ENCODE measurements around the gene LRRC4B. TPM values are rescaled to one million over a fixed set of nuclear protein-coding genes. Genes with fewer than 3 reads are reported as not detected.

Gene LRRC4B
- total RNA-seq, 8 experiments from 2014 or later, result 0.10 to 45.8 (median 17.2) TPM

DNA sequence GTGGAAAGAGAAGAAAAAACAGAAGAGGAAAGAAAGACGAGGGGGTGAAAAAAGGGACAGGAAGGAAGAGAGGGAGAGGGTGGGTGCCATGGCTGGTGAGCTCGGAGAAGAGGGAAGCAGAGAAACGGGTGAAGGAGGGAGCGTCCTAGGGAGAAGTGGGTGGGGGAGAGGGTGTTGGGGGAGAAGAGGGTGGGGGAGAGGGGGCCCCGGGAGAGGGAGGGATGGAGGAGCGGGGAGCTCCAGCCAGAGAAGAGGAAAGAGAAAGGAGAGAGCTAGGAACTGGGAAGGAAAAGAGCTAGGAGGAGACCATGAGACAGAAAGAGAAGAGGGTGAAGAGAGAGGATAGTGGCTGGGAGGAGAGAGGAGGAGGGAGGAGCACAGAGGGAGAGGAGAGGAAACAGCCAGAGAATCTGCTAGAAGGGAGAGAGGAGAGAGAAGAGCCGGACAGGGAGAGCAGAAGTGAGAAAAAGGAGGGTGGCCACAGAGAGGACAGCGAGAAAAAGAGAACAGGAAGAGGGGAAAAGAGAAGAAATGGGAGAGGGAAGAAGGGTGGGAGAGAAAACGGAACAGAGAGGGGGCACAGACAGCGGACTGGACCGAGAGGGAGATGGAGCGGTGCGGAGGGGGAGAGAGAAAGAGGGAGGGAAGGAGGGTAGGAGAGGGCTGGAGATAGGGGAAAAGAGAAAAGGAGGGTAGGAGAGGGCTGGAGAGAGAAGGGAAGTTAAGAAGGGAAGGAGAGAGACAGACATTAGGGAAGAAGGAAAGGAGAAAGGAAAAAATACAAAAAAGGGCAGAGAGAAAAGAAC lies 79.6 kb downstream of the LRRC4B start:
- Histone ChIP-seq H3K4me3 (no peak overlapping the region), H3K4me1 (replicated peaks in 1 of 2) (peaks cover 16 to 21% of the 10 kb centered on the region in 2 donors), H3K27ac (no peak overlapping the region)
- WGBS, 10 experiments, result 7 to 65% (median 37%) methylated on average over 3 to 11 of the region's 13 CpGs; no CpG with 5 or more reads in 3 of the 10 experiments
- ATAC-seq (replicated peaks in 6 of 8), result no peak
- in situ Hi-C loops (cut with MboI; ENCODE audit: low pct_unique_long_range_greater_than_20kb in 2 of 9, low sequenced_read_pairs in 9 of 9, unreplicated experiment in 9 of 9), result no loop called here

GRCh38 chr19:50486823-50487515 lies 81.3 kb downstream of the LRRC4B start:
- Histone ChIP-seq H3K4me3 (no peak overlapping the region), H3K4me1 (replicated peaks in 1 of 2) (peaks cover 12 to 16% of the 10 kb centered on the region in 2 donors), H3K27ac (no peak overlapping the region)
- in situ Hi-C loops (cut with MboI; ENCODE audit: low pct_unique_long_range_greater_than_20kb in 2 of 9, low sequenced_read_pairs in 9 of 9, unreplicated experiment in 9 of 9), result no loop called here
- 19 to 100% (median 67%) methylated on average over 3 to 11 of the region's 18 CpGs; no CpG with 5 or more reads in 1 of the 10 experiments for WGBS, 10 experiments
- ATAC-seq (replicated peaks in 6 of 8), result peak in 1 of 8 experiments; percentile 27

GRCh38 chr19:50485284-50485955 lies 82.8 kb downstream of the LRRC4B start:
- Histone ChIP-seq H3K27ac (no peak overlapping the region), H3K4me3 (no peak overlapping the region), H3K4me1 (replicated peaks in 1 of 2) (peaks cover 0 to under 1% of the 10 kb centered on the region in 2 donors)
- in situ Hi-C loops (cut with MboI; ENCODE audit: low pct_unique_long_range_greater_than_20kb in 2 of 9, low sequenced_read_pairs in 9 of 9, unreplicated experiment in 9 of 9), result no loop called here
- WGBS, 10 experiments, result 52 to 100% (median 83%) methylated on average over 1 to 5 of the region's 10 CpGs; no CpG with 5 or more reads in 6 of the 10 experiments
- no peak for ATAC-seq (replicated peaks in 6 of 8)

GRCh38 chr19:50482916-50483315 lies 85.3 kb downstream of the LRRC4B start:
- in situ Hi-C loops (cut with MboI; ENCODE audit: low pct_unique_long_range_greater_than_20kb in 2 of 9, low sequenced_read_pairs in 9 of 9, unreplicated experiment in 9 of 9), result no loop called here
- no peak overlapping the region for H3K4me3 ChIP-seq
- ATAC-seq (replicated peaks in 6 of 8), result no peak
- WGBS, 10 experiments, result 28 to 100% (median 70%) methylated on average over 2 to 4 of the region's 10 CpGs; no CpG with 5 or more reads in 5 of the 10 experiments
- no peaks in the 10 kb centered on the region for H3K4me1 ChIP-seq (replicated peaks in 1 of 2)
- no peak overlapping the region for H3K27ac ChIP-seq

GRCh38 chr19:50482271-50482855 lies 85.9 kb downstream of the LRRC4B start:
- WGBS, 10 experiments, result 57 to 80% methylated on average over 1 to 2 of the region's 16 CpGs; no CpG with 5 or more reads in 8 of the 10 experiments
- Histone ChIP-seq H3K27ac (no peak overlapping the region), H3K4me1 (replicated peaks in 1 of 2) (peaks cover under 1 to 5% of the 10 kb centered on the region in 2 donors), H3K4me3 (no peak overlapping the region)
- in situ Hi-C loops (cut with MboI; ENCODE audit: low pct_unique_long_range_greater_than_20kb in 2 of 9, low sequenced_read_pairs in 9 of 9, unreplicated experiment in 9 of 9), result no loop called here
- no peak for ATAC-seq (replicated peaks in 6 of 8)

GRCh38 chr19:50481351-50482149 lies 86.7 kb downstream of the LRRC4B start:
- no peak for ATAC-seq (replicated peaks in 6 of 8)
- H3K27ac ChIP-seq, result no peak overlapping the region
- peaks cover 5 to 9% of the 10 kb centered on the region in 2 donors for H3K4me1 ChIP-seq (replicated peaks in 1 of 2)
- 100% methylated on average over 1 of the region's 27 CpGs; no CpG with 5 or more reads in 9 of the 10 experiments for WGBS, 10 experiments
- no peak overlapping the region for H3K4me3 ChIP-seq
- in situ Hi-C loops (cut with MboI; ENCODE audit: low pct_unique_long_range_greater_than_20kb in 2 of 9, low sequenced_read_pairs in 9 of 9, unreplicated experiment in 9 of 9), result no loop called here

DNA sequence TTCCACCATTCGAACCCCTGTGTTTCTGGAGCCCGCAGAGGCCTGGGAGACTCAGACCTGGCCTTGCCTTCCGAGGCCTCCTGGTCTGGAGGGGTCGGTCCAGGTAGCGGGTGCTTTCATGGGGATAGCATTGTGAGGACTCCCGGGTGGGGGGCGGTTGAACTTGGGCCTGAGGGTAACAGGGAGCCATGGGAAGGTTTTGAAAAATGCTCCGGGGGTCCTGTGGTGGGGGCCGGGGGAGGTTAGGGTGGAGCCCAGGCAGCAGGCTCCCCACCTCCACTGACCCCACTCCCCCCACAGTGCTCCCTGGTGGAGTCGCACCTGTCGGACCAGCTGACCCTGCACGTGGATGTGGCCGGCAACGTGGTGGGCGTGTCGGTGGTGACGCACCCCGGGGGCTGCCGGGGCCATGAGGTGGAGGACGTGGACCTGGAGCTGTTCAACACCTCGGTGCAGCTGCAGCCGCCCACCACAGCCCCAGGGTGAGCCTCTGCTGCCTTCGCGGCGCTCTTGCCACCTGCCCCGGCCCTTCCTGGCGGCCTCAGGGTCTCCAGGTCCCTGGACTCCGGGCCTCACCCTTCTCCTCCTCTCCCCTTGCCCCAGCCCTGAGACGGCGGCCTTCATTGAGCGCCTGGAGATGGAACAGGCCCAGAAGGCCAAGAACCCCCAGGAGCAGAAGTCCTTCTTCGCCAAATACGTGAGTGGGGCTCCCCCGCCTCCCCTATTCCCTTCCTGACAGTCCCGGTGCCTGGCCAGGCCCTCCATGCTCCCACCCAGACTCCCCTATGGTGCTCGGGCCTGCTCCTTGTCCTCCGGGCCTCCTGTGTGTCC lies 87.7 kb downstream of the LRRC4B start:
- 70 to 89% (median 83%) methylated on average over 2 to 4 of the region's 37 CpGs; no CpG with 5 or more reads in 7 of the 10 experiments for WGBS, 10 experiments
- Histone ChIP-seq H3K4me3 (no peak overlapping the region), H3K27ac (no peak overlapping the region), H3K4me1 (replicated peaks in 1 of 2) (peaks cover 5 to 9% of the 10 kb centered on the region in 2 donors)
- in situ Hi-C loops (cut with MboI; ENCODE audit: low pct_unique_long_range_greater_than_20kb in 2 of 9, low sequenced_read_pairs in 9 of 9, unreplicated experiment in 9 of 9), result no loop called here
- no peak for ATAC-seq (replicated peaks in 6 of 8)

DNA sequence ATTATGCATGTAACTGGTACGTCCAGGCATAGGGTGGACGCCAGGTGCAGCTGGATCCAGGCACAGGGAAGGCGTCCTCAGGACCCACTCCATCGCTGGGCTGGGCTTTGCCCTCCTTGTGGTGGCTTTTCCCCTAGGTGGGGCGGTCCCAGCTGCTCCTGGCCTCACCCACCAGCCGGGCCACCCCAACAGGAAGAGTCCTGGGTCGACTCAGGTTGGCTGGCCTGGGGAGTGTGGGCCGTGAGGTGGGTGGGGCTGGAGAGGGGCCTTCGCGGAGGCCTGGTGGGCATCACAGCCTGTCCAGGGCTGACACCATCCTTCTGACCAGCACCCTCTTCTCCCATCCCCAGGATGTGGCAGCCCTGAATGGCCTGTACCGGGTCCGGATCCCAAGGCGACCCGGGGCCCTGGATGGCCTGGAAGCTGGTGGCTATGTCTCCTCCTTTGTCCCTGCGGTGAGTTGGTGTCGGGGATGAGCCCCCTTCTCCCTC lies 88.4 kb downstream of the LRRC4B start:
- no peak overlapping the region for H3K4me3 ChIP-seq
- WGBS, 10 experiments, result 80 to 100% (median 100%) methylated on average over 1 to 7 of the region's 16 CpGs; no CpG with 5 or more reads in 3 of the 10 experiments
- in situ Hi-C loops (cut with MboI; ENCODE audit: low pct_unique_long_range_greater_than_20kb in 2 of 9, low sequenced_read_pairs in 9 of 9, unreplicated experiment in 9 of 9), result no loop called here
- ATAC-seq (replicated peaks in 6 of 8), result no peak
- no peak overlapping the region for H3K27ac ChIP-seq
- peaks cover 5 to 9% of the 10 kb centered on the region in 2 donors for H3K4me1 ChIP-seq (replicated peaks in 1 of 2)

GRCh38 chr19:50478901-50479715 lies 89.1 kb downstream of the LRRC4B start:
- Histone ChIP-seq H3K4me1 (replicated peaks in 1 of 2) (peaks cover 5 to 9% of the 10 kb centered on the region in 2 donors), H3K4me3 (no peak overlapping the region), H3K27ac (no peak overlapping the region)
- in situ Hi-C loops (cut with MboI; ENCODE audit: low pct_unique_long_range_greater_than_20kb in 2 of 9, low sequenced_read_pairs in 9 of 9, unreplicated experiment in 9 of 9), result no loop called here
- 40 to 100% (median 73%) methylated on average over 1 to 6 of the region's 19 CpGs; no CpG with 5 or more reads in 5 of the 10 experiments for WGBS, 10 experiments
- ATAC-seq (replicated peaks in 6 of 8), result no peak

- Histone ChIP-seq H3K4me3 (no peak overlapping the region), H3K4me1 (replicated peaks in 1 of 2) (peaks cover 5 to 9% of the 10 kb centered on the region in 2 donors), H3K27ac (no peak overlapping the region)
- 69 to 100% (median 98%) methylated on average over 2 to 17 of the region's 17 CpGs; no CpG with 5 or more reads in 2 of the 10 experiments for WGBS, 10 experiments
- in situ Hi-C loops (cut with MboI; ENCODE audit: low pct_unique_long_range_greater_than_20kb in 2 of 9, low sequenced_read_pairs in 9 of 9, unreplicated experiment in 9 of 9), result no loop called here
- ATAC-seq (replicated peaks in 6 of 8), result no peak
These were observed 90.3 kb downstream of the LRRC4B start for GRCh38 chr19:50477751-50478515.
